Measurements from ENCODE around the gene MPRIP.

DNA sequence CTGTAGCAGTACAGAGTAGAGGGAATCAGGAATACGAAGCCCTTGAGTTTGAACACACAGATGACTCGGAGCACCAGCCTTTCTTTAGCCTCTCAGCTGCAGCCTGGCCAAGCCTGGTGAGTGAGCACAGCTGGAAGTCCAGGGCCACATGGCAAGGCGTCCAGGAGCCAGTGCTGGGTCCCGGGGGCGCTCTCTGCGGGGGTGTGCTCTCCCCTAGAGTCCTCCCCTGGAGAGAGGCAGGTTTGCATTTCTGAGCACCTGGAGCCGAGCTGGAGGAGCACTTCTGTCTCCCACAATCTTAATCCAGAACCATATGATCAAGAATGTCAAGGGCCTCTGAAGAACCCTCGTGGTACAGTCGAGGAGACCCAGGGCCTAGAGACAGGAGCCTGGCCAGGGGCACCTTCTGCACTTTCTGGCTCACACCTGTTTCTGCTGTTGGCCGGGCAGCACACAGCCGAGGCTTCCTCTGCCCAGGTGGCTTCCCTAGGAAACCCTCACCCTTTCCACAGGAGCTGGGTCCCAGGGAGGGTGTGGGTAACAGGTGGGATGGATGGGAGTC is 85.6 kb downstream of the MPRIP start:
- TF ChIP-seq, protein P1, sequence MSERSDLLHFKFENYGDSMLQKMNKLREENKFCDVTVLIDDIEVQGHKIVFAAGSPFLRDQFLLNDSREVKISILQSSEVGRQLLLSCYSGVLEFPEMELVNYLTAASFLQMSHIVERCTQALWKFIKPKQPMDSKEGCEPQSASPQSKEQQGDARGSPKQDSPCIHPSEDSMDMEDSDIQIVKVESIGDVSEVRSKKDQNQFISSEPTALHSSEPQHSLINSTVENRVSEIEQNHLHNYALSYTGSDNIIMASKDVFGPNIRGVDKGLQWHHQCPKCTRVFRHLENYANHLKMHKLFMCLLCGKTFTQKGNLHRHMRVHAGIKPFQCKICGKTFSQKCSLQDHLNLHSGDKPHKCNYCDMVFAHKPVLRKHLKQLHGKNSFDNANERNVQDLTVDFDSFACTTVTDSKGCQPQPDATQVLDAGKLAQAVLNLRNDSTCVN (tag by site-specific recombination; optimal IDR thresholded peaks at IDR 0.05), result no peak
- TF ChIP-seq ZSCAN16 (tag by site-specific recombination; IDR thresholded peaks at IDR 0.05) (no peak), ZNF768 (tag by site-specific recombination; IDR thresholded peaks at IDR 0.05) (no peak), CTCF (tag by site-specific recombination; IDR thresholded peaks at IDR 0.05) (no peak)
